DMS 273 treated with DMSO at 0.1 percent for 48 hours (cell line): ENCODE results near the gene AUTS2.
A peak's percentile ranks its signal among the peaks of the same experiment; 100 is the strongest.
"Not testable (repeated sequence)": the region's sequence is repeated elsewhere in the genome, so short reads cannot be mapped to it uniquely, and the experiment has no call there.

Source experiments
- DNase-seq: peaks from one replicate; lab custom pipeline; 2025; lab: John Stamatoyannopoulos, UW

The AUTS2 gene

DNA sequence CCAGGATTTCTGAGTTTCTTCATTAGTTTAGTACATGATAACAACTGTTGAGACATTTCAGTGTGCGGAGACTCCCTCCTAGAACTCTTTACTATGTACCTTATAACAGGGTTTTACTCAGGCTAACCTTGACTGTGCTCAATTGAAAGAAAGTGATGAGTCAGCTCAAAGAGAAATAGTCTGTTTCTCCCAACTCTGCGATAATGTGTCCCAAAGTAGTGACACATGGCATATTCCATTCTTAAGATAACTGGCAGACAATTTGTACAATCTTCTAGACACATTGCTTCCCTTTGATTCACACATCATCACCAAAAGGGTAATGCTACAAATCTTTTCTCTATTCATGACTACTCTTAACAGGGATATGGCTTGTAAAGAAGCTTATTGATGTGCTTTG, 645.2 kb downstream of the AUTS2 start:
- DNase-seq = no peak

DNA sequence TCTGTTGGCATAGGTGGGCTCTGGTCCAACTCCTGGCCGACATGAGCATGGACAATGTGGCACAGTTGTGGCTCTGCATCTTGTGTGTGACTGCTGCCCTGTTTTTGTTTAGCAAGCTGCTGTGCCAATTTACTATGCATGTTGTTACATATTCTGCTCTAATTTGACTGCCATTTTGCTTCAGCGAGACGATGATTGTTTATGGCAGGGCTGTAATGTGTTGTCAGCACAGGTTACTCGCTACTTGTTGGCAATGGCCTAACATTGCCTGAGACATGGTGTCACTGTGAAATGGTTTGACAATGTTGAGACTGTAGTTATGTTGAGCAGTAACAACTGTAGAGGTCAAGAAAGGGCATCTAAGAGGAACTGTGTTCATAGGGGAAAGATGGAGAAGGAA, 659.6 kb downstream of the AUTS2 start:
- no peak for DNase-seq

DNA sequence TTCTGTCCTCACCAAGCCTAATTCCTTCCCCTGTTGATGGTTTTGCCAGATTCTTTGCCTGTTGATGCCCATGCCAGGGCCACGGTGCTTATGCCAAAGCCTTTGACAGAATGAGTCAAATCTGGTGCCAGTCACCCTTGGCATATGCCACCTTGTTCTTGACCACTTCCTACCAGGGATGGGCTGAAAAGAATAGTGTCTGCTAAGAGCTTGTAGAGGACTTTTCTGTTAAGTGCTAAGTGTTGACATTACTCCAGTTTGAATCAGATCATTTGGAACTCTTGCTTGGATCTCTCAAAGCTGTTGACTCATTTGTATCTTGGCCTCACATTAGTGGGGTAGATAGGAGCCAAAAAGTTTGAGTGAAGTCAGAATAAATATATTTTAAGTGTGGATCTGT, 661.2 kb downstream of the AUTS2 start:
- DNase-seq = no peak

DNA sequence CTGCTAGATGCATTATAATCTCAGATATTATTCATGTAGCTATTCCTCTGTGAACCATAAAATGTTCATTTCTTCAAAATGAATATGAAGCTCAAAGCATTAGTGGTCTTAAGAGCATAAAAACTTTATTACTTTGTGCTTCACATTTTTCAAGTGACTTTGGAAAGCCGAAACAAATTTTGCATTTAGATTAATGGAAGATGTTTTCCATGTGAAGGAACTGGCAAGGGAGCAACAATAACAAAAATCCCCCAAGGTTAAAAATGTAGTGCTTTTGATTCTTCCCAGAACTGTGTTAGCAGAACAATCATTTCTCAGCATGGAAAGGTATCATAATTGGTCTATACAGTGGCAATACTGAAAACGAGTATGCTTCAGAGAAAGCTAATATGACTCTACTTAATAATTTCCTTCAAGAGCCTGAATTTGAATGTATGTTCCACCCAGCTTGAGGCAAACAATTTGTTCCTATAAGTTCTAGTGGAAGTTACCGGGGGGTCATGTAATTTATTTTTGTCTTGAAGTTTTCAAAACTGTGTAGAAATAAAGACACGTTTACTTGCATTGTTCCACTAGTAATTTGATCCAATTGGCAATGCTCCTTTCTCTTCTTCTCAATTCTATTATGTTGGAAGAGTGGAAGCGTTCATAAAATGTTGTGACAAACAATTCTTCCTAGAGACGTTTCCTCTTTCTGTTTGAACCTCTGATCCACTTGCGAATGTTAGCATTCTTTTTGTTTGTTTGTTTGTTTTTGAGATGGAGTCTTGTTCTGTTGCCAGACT, 665.4 kb downstream of the AUTS2 start:
- DNase-seq = no peak

DNA sequence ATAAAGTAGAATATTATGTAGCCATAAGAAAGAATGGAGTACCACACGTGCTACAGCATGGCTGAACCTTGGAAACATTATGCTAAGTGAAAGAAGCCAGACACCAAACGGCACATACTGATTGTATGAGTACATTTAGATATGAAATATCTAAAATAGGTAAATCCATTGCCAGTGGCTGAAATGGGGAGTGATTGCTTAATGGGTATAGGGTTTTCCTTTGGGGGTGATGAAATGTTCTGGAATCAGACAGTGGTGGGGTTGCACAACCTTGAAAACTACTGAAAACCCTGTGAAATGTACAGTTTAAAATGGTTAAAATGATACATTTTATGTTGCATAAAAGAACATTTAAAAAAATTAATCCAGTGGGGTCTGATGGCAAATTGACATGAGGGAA, 667.9 kb downstream of the AUTS2 start:
- no peak for DNase-seq

DNA sequence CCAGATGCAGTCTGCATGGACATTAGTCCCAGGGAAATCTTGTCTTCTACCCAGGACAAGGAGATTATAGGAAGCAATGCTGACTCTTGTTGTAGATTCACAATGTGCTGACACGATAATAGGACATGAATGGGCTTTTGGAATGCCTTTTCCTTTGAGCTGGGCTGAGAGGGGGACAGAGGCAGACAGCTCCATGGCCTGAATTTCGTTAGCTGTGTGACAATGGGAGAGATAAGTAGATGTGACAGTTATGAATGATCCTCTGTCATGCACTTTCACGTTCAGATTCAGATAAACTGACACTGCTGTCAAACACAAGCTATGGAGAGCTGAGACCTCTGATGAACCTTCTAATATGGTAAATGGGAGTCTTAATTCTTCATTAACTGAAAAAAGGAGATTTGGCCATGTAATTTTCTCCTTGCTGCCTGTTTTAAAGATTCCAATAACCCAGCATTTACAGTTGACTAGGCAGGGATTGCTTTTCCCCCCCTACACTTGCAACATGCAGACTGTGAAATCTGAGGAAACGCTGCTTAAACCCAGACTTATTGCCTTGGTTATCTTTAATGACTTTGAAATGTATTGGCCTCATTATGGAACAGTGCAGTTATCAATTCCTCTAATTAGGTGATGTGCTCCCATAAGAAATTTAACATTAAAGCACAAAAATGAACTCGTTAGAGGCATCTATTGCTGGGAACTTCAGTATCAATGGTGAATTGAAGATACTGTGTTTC, 669.3 kb downstream of the AUTS2 start:
- DNase-seq = no peak

DNA sequence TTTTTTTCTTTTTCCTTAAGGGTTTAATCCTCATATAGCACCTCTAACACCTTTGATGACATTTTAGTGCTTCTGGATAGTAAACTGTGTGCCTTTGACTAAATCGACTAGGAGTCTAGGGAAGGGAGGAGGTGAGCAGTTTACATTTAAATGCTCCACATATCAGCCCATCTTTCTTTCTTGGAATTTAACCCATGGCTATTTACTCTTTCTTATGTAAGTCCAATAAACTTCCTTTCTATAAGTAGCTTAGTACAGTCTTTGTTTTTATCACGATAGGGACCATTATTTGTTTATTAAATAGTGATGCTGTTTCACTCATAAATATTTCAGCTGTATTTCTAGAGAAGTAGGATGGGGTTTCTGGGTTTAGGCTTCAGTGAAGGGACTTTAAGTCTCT, 669.9 kb downstream of the AUTS2 start:
- DNase-seq = no peak

DNA sequence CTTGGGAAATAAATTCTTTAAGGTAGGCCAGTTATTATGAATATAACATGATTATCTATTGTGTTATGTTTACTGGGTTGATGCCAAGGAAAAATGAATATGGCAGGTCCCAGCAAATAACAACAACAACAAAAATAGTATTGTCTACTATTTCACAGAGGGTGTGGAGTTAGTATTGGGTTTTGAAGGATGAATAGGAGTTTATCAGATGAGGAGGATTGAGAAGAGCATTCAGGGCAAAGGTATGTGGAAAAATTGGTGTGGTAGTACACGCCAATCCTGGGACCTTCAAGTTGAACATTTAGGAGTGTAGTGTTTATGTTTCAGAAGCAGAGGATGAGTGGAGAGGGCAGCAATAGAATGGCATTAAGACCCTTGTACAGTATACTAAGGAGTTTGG, 671.9 kb downstream of the AUTS2 start:
- DNase-seq = no peak

DNA sequence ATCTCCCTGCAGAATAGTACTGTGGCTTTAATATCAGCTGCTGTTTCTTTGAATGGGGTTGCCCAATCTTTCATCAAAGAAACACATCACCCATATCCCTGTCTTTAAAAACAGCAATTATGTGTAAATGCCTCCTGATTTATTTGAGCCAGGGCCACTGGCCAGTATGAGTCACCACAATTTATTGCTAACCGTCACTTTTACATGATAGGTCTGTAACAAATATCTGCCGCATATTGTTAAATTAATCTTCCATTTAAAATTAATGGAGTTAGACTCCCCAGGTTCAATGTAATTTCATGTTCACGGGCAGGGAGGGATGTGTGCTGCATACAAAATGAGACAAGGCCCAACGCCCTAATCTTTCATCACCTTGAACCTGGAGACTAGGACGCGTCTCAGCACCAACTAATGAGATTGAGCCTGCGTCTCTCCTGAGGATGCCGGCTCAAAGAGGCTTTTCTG, 673.4 kb downstream of the AUTS2 start:
- DNase-seq = peak; percentile 49

DNA sequence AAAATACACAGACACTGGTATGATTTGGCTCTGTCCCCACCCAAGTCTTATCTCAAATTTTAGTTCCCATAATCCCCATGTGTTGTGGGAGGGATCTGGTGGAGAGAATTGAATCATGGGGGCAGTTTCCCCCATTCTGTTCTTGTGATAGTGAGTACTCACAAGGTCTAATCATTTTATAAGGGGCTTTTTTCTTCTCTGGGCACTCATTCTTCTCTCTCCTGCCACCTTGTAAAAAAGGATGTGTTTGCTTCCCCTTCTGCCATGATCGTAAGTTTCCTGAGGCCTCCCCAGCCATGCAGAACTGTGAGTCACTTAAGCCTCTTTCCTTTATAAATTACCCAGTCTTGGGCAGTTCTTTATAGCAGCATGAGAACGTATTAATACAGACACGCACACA, 677.3 kb downstream of the AUTS2 start:
- not testable (repeated sequence) for DNase-seq

DNA sequence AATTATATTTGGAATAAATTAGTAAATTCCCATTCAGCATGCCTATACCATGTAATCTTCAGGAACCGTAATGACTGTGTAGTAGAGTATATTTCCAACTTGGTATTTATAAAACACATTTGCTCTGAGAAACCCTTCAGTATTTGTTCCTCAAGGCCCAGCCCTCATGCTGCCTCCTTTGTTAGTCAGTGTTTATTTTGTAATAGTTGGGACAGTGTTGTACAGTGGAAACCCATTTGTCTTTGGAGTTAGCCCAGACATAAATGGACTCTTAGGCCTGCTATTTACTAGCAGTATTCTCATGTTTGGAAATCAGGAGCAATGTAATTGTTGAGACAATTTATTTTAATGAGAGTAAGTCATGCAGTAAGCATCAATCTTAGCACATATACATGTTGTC, 686.9 kb downstream of the AUTS2 start:
- DNase-seq = no peak

DNA sequence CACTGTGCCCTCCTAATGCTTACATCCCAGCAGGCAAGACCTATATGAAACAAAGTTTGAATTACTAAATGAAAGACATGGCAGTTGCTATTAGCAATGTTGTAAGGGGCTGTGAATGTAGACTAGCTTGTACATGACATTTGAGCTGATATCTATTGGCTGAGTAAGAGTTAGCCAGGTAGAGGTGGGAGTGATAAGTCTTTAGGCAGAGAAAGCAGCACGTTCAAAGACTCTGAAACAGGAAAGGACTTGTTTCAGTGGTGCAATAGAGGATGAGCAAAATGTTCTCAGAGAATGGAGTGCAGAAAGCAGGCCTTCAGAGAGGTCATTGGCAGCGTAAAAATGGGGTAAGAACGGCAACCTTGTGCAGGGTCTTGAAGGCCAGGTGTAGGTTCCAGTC, 687.6 kb downstream of the AUTS2 start:
- DNase-seq = no peak

DNA sequence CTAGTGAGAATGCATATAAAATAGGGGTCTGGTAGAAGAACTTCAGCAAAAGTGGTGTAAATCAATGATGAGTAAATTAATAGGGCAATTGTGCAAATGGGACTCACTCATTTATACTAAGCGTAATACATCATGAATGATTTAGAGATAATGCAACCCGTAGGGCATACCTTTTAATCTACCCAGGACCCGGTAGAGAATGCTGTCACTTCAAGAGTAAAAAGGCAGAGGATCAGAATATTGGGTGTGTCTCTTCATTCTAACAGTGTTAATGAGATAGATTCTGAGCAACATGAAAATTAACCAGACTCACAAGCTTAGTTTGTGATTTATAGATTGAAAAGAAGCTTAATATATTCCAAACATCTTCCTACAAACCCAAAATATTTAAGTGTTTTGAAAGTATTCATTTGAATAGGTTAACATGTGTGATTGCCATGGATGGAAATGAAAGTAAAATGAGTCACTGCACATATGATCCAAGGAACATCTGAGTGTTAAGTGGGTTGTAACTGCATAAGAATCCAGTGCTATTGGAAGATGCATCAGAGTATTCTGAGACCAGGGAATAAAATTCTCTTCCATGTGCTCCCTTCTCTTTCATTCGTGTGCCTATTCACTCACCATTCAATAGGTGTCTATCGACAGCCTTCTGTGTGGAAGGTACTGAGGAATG, 690.6 kb downstream of the AUTS2 start:
- no peak for DNase-seq

DNA sequence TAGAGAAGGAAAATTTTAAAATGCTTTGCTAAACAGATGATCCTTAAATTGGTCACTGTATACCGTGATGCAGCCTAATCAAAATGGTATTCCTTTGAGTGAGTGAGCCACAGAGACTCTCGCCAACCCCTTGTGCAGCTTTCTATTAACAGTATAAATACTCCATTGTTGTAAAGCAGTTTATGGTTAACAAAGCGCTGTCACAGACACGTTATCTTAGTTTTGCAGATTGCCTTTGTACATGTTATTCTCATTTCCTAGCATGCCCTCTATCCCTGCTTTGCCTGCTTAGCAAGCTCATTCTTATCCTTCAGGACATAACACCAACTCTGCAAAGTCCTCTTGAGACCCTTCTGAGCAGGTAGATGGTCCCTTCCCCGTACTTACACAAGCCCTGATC, 694.4 kb downstream of the AUTS2 start:
- no peak for DNase-seq

DNA sequence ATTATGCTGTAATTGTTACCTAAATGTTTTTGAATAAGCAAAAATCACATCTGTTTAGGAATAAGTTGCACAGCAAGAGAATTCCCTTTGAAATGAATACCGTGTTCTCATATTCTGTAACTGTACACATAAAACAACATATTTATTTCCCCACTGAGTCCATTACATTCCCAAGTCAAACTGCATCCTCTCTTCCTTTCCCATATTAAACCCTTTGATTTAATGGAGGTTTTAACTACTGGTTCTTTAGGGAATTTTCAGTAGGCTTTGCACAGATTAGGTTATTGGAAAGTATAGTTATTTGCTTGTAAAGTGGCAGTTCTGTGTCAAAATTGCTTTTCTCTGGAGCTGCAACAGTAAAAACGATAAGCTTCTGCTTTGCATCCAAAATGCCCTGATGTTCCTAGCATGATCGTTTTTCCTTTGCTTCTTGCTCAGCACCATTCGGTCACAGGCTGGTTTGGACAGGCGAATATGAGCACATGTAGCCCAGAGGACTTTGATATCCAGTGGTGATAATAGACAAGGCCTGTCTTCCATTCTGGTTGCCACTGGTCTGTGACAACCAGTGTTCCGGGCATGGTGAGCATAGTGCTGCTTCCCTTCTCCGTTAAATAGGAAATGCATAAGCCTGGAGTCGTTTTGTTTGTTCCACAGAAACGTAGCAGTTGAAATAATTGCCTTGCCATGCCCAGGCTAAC, 696.1 kb downstream of the AUTS2 start:
- DNase-seq = no peak

DNA sequence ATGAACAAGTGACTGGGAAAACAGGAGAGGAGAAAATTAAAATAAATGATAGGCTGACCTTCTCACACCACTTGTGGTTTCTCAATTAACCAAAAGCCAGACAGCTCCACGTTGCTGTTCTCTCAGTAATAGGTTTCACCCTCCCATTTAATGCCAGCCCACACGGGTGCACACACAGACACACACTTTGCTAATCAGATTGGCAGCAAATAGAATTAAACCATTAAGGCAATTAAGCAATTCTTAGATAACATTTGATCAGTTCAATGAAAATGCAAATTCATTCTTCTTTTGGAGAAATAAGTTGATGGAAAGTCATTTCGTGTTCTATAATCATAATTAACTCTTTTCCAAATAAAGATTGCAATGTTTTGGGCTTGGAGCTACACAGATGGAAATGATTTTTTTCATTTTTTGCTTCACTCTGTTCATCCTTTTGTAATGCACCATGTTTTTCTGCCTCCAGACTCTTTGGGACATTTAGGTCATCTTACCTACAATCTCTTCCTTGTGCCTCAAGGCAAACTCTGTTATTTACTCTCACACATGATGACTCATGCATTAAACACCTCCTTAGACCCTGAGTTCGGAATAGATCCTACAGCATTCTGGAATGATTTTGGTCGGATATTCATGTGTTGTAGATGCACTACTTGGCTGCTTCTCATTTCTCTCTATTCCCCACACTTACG, 700.7 kb downstream of the AUTS2 start:
- no peak for DNase-seq

DNA sequence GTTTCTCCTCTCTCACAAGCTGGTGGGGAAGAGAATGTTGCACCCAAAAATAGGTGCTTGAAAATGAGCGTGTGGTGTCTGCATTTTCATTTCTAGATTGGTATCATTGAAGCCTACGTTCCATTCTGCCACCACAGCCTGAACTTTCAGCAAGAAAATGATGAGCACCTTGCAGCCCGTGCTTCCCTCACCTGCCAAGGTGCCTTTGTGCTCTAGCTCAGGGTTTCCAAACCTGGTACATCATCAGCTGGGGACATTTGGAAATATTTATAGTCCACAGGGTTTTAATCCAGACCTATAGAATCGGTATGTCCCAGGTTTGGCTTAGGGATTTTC, 701.2 kb downstream of the AUTS2 start:
- no peak for DNase-seq

DNA sequence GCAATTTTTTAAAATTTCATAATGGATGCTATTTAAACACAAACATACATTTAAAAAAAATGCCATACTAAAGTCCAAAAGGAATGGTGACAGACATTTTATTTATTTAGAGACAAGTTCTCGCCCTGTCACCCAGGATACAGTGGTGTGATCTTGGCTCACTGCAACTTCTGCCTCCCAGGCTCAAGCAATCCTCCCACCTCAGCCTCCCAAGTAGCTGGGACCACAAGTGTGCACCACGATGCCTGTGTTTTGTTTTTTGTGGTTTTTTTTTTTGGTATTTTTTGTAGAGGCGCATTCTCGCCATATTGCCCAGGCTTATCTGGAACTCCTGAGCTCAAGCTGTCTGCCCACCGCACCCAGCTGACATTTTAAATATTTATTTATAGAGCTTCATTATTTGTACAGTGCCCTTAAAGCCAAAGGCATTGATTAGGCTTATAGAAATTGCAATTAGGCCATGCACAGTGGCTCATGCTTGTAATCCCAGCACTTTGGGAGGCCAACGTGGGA, 703.5 kb downstream of the AUTS2 start:
- no peak for DNase-seq

DNA sequence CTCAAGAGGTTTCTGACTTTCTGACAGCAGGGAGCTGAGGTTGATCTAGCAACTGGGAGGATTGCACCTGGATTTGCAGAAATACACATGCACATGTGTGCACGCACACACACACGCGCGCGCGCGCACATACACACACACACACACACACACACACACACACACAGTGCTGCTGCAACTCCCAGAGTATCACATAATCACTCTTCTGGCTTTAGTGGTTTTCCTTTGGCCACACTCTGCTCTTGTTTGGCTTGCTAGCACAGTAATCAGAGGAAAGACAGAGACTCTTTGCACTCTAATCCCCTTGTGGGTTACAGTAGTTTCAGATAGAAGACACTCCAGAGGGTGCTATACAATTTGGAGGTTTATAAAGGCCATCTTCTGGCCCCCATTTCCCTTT, 705.0 kb downstream of the AUTS2 start:
- DNase-seq = no peak

DNA sequence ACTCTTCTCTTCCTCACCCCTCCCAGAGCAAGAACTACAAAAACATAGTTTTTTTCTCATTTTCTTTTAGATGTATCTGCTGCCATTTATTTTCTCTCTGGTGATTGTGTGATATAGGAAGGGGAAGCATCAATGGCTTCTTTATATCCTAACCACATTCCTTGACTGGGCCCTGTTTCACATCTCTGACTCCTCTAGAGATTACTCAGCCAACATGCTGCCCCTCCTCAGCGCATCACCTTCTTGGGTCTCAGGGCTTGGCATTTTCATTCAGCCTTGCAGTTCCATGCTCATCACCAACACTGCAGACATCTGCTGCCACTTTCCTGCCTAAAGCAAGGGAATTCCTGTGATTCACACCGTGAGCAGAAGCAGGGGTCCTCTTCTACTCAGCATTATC, 705.5 kb downstream of the AUTS2 start:
- DNase-seq = no peak

DNA sequence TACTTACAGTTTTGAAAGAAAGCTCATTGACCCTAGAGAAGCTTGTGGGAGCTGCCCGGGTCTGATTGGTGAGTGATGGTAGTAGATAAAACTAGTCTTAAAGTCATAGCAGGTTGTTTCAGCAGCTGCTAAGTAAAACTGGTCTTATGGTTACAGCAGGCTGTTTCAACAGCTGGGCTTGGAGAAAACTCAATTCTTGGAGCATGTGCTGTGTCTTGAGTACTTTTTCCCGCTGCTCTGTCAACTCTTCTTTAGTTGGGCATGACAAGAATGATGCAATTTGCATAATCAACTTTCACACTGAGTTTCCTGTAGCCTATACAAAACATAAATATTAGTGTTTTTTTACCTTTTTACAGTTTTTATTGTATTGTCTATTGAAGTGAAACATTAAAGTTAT, 707.9 kb downstream of the AUTS2 start:
- DNase-seq = peak; percentile 70
